OCI-LY1 (cell line): ENCODE results near the gene TSPOAP1.

ENCODE experiments used
- H2AFZ ChIP-seq: fragments of 200-600 bp; sonication (generic), shearing (Covaris generic); 2 replicates; pipeline ENCODE4 v1.6.0; 2014; ENCODE audit warnings: antibody characterized with exemption, mild to moderate bottlenecking, low read length
- H3F3A ChIP-seq: fragments of 200-600 bp; sonication (generic), shearing (Covaris generic); 2 replicates; pipeline ENCODE4 v1.6.0; 2014; ENCODE audit warnings: mild to moderate bottlenecking, antibody characterized with exemption, low read length, moderate library complexity; ENCODE audit not compliant: insufficient read depth
- H3K27ac ChIP-seq: fragments of 200-600 bp; sonication (generic); 2 replicates; pipeline ENCODE4 v1.5.1; 2014; ENCODE audit warnings: low read length, mixed run types, mild to moderate bottlenecking, low read depth; ENCODE audit not compliant: poor library complexity, severe bottlenecking
- H3K27me3 ChIP-seq: fragments of 200-600 bp; sonication (generic); 2 replicates; pipeline ENCODE4 v1.6.0; 2014; ENCODE audit warnings: antibody characterized with exemption, mild to moderate bottlenecking, low read length, moderate library complexity; ENCODE audit not compliant: insufficient read depth
- H3K36me3 ChIP-seq: fragments of 200-600 bp; sonication (generic); 2 replicates; pipeline ENCODE4 v1.6.1; 2014; ENCODE audit warnings: mild to moderate bottlenecking, antibody characterized with exemption, low read length, moderate library complexity, mixed read lengths; ENCODE audit not compliant: insufficient read depth
- H3K4me1 ChIP-seq: fragments of 200-600 bp; sonication (generic); 2 replicates; pipeline ENCODE4 v1.5.1; 2014; ENCODE audit warnings: mild to moderate bottlenecking, low read length, moderate library complexity; ENCODE audit not compliant: insufficient read depth, severe bottlenecking
- H3K4me2 ChIP-seq: fragments of 200-600 bp; sonication (generic), shearing (Covaris generic); 2 replicates; pipeline ENCODE4 v1.6.1; 2014; ENCODE audit warnings: low read length
- H3K4me3 ChIP-seq: fragments of 200-600 bp; sonication (generic); 2 replicates; pipeline ENCODE4 v1.5.1; 2014; ENCODE audit warnings: low read length, low read depth, mild to moderate bottlenecking, mixed read lengths; ENCODE audit not compliant: poor library complexity, severe bottlenecking
- H3K79me2 ChIP-seq: fragments of 200-600 bp; shearing (Covaris generic); 2 replicates; pipeline ENCODE4 v1.6.1; 2016; ENCODE audit warnings: mixed run types, low read length, mixed read lengths; ENCODE audit not compliant: insufficient read depth
- H3K9ac ChIP-seq: fragments of 200-600 bp; sonication (generic), shearing (Covaris generic); 2 replicates; pipeline ENCODE4 v1.6.1; 2014; ENCODE audit warnings: mild to moderate bottlenecking, low read length, mixed read lengths
- H3K9me2 ChIP-seq: fragments of 200-600 bp; sonication (generic), shearing (Covaris generic); 2 replicates; pipeline ENCODE4 v1.6.1; 2014; ENCODE audit warnings: low read depth, mild to moderate bottlenecking, low read length, mixed read lengths
- H3K9me3 ChIP-seq: fragments of 200-600 bp; shearing (Covaris generic); 2 replicates; pipeline ENCODE4 v1.6.1; 2014; ENCODE audit warnings: low read length, mixed read lengths
- H4K20me1 ChIP-seq: fragments of 200-600 bp; sonication (generic), shearing (Covaris generic); 2 replicates; pipeline ENCODE4 v1.6.0; 2016; ENCODE audit warnings: mild to moderate bottlenecking, low read length; ENCODE audit not compliant: insufficient read depth
- EZH2 ChIP-seq: fragments of 200-600 bp; sonication (generic), shearing (Covaris generic); IDR thresholded peaks from 2 replicates; pipeline ENCODE4 v1.8.0; 2017; ENCODE audit warnings: borderline replicate concordance, mixed run types, mild to moderate bottlenecking, antibody characterized with exemption, low read length, moderate library complexity, mixed read lengths
- TF ChIP-seq, protein P1 (sequence below): fragments of 200-600 bp; sonication (generic), shearing (Covaris generic); IDR thresholded peaks from 2 replicates; pipeline ENCODE4 v1.5.1; 2017; ENCODE audit warnings: mild to moderate bottlenecking, antibody characterized with exemption, low read length, moderate library complexity, mixed read lengths

The TSPOAP1 gene

GRCh38 chr17:58334661-58335060 is 6.1 kb upstream of the TSPOAP1 start:
- Histone ChIP-seq H3F3A (peaks cover 26% of the 10 kb centered on the region), H3K27ac (peak overlapping the region; percentile 99), H3K9me2 (no peaks in the 10 kb centered on the region), H3K4me1 (peaks cover 79% of the 10 kb centered on the region), H3K79me2 (peaks cover 8% of the 10 kb centered on the region), H3K36me3 (peaks cover 31% of the 10 kb centered on the region), H3K4me2 (peak overlapping the region; percentile 97), H3K27me3 (no peaks in the 10 kb centered on the region), H3K9me3 (no peaks in the 10 kb centered on the region), H3K9ac (peak overlapping the region; percentile 99), H3K4me3 (peak overlapping the region; percentile 99), H4K20me1 (no peaks in the 10 kb centered on the region), H2AFZ (no peak overlapping the region)
- TF ChIP-seq EZH2 = no peak
- TF ChIP-seq, protein P1, sequence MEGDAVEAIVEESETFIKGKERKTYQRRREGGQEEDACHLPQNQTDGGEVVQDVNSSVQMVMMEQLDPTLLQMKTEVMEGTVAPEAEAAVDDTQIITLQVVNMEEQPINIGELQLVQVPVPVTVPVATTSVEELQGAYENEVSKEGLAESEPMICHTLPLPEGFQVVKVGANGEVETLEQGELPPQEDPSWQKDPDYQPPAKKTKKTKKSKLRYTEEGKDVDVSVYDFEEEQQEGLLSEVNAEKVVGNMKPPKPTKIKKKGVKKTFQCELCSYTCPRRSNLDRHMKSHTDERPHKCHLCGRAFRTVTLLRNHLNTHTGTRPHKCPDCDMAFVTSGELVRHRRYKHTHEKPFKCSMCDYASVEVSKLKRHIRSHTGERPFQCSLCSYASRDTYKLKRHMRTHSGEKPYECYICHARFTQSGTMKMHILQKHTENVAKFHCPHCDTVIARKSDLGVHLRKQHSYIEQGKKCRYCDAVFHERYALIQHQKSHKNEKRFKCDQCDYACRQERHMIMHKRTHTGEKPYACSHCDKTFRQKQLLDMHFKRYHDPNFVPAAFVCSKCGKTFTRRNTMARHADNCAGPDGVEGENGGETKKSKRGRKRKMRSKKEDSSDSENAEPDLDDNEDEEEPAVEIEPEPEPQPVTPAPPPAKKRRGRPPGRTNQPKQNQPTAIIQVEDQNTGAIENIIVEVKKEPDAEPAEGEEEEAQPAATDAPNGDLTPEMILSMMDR = no peak

- H4K20me1 ChIP-seq = no peaks in the 10 kb centered on the region
- peak overlapping the region; percentile 99 for H3K4me3 ChIP-seq
- H3K9ac ChIP-seq = peak overlapping the region; percentile 99
- H3K4me2 ChIP-seq = peak overlapping the region; percentile 97
- H3K9me2 ChIP-seq = no peaks in the 10 kb centered on the region
- H3K9me3 ChIP-seq = no peaks in the 10 kb centered on the region
- peaks cover 79% of the 10 kb centered on the region for H3K4me1 ChIP-seq
- peaks cover 8% of the 10 kb centered on the region for H3K79me2 ChIP-seq
- TF ChIP-seq EZH2 = no peak
- TF ChIP-seq, protein P1 = no peak
- peaks cover 27% of the 10 kb centered on the region for H3F3A ChIP-seq
- H3K27ac ChIP-seq = peak overlapping the region; percentile 99
- H3K27me3 ChIP-seq = no peaks in the 10 kb centered on the region
- H3K36me3 ChIP-seq = peaks cover 27% of the 10 kb centered on the region
- no peak overlapping the region for H2AFZ ChIP-seq
These were observed 5.7 kb upstream of the TSPOAP1 start for GRCh38 chr17:58334256-58334655.

DNA sequence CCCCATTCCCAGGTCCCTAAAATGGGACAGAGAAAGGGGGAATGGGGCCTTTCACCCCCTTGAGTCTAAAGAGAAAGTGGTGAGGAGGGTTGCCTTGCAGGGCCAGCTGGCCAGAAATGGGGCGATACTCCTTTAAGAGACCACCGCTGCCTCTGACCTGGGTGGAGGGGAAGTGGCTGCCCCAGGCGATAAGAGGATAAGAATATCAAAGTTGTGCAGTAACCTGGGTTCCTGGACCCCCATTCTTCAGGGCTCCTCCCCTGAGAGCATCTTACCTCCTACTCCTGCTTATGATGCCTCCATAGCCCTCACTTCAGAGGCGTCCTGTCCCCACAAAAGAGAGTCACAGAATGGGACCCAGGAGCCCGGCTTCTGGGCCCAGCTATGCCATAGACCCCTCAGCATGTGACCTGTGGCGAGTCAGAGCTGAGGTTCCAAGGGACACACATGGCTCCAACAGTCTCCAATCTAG is 5.2 kb upstream of the TSPOAP1 start:
- Histone ChIP-seq H3K27ac (peak overlapping the region; percentile 99), H3K4me2 (peak overlapping the region; percentile 97), H3K9ac (peak overlapping the region; percentile 99), H3K9me3 (no peaks in the 10 kb centered on the region), H3K79me2 (peaks cover 8% of the 10 kb centered on the region), H3K36me3 (peaks cover 26% of the 10 kb centered on the region), H2AFZ (no peak overlapping the region), H3F3A (peaks cover 32% of the 10 kb centered on the region), H4K20me1 (no peaks in the 10 kb centered on the region), H3K4me3 (peak overlapping the region; percentile 99), H3K4me1 (peaks cover 79% of the 10 kb centered on the region), H3K27me3 (no peaks in the 10 kb centered on the region), H3K9me2 (no peaks in the 10 kb centered on the region)
- no peak for TF ChIP-seq EZH2
- TF ChIP-seq, protein P1 = no peak
